Activated CD4-positive, alpha-beta memory T cell treated with anti-CD3 and anti-CD28 coated beads, Interleukin-2, amount 10 ng/mL, durations not matched to agents 7 days and 5 days (primary cell): ENCODE data around the gene PRMT5. TPM values are rescaled to one million over a fixed set of nuclear protein-coding genes. Genes with fewer than 3 reads are reported as not detected.

Source experiments
- CTCF ChIA-PET: fragments of 350-600 bp; sonication (Branson Sonifier 250); formaldehyde crosslinking; loops from one replicate; lab custom pipeline; 2021; ENCODE audit warnings: antibody characterized with exemption, inconsistent platforms; lab: Charles Lee
- POLR2A ChIA-PET: fragments of 350-600 bp; sonication (Branson Sonifier 250); formaldehyde crosslinking; loops from one replicate; lab custom pipeline; 2021; ENCODE audit warnings: antibody characterized with exemption; lab: Charles Lee
- DNase-seq: peaks from one replicate; pipeline ENCODE4 v3.0.0-alpha.2; 2020
- H3K27ac Mint-ChIP-seq: one replicate; pipeline ENCODE4 v1.8.0; 2021; ENCODE audit warnings: mild to moderate bottlenecking, mixed read lengths
- H3K27me3 Mint-ChIP-seq: one replicate; pipeline ENCODE4 v1.8.0; 2021; ENCODE audit warnings: mixed read lengths
- H3K36me3 Mint-ChIP-seq: one replicate; pipeline ENCODE4 v1.8.0; 2021; ENCODE audit warnings: low read depth, mixed read lengths
- H3K4me1 Mint-ChIP-seq: one replicate; pipeline ENCODE4 v1.8.0; 2021; ENCODE audit warnings: mixed read lengths
- H3K4me3 Mint-ChIP-seq: one replicate; pipeline ENCODE4 v1.8.0; 2021; ENCODE audit warnings: mild to moderate bottlenecking, mixed read lengths
- H3K9me3 Mint-ChIP-seq: one replicate; pipeline ENCODE4 v1.8.0; 2021; ENCODE audit warnings: mixed read lengths
- total RNA-seq, 2 experiments: library from RNA; stranded (reverse); gene quantifications; one replicate each; pipeline ENCODE4 v1.2.3, GENCODE V29; 2021

PRMT5 gene
- total RNA-seq, 2 experiments from 2014 or later = 46.3 to 49.8 TPM

- no peaks in the 10 kb centered on the region for H3K9me3 Mint-ChIP-seq
- H3K36me3 Mint-ChIP-seq = peaks cover 15% of the 10 kb centered on the region
- no peak overlapping the region for H3K4me3 Mint-ChIP-seq
- H3K27ac Mint-ChIP-seq = no peak overlapping the region
- H3K27me3 Mint-ChIP-seq = no peaks in the 10 kb centered on the region
- POLR2A ChIA-PET = interaction anchor here (2.0 to 2.1 kb wide), 2 partner anchors 9 to 34 kb away, joined by 5 to 12 read pairs; partner anchors contain the start of gene PRMT5
- CTCF ChIA-PET = interaction anchor here (1.1 to 8.6 kb wide), 6 partner anchors 9 to 339 kb away, joined by 4 to 69 read pairs (median 6); partner anchors contain the start of gene LRP10
- DNase-seq = no peak
- H3K4me1 Mint-ChIP-seq = peaks cover 10% of the 10 kb centered on the region
Measured at GRCh38 chr14:22895402-22895801, 33.8 kb downstream of the PRMT5 start.

DNA sequence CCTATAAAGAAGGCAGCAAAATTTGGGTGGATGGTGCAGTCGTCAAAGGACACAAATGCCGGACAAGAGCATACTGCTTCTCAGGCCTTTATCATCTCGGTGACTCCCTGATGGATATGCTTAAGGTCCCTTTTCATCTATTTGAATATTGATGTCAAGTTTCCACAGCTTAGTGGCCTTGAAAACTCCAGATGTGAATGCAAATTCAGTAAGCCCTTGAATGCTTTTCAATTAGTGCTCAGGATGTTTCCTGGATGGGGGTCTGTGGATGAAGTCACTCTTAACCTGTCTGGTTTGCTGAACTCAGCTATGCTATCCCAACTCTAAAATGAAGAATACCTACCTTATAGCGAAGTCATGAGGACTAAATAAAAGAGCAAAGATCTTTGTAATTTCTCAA, 35.5 kb downstream of the PRMT5 start:
- Mint-ChIP-seq H3K9me3 (no peaks in the 10 kb centered on the region), H3K4me1 (peaks cover 19% of the 10 kb centered on the region), H3K4me3 (no peak overlapping the region), H3K27me3 (no peaks in the 10 kb centered on the region), H3K27ac (no peak overlapping the region), H3K36me3 (peaks cover 14% of the 10 kb centered on the region)
- POLR2A ChIA-PET = interaction anchor here (0.9 to 1.3 kb wide), 2 partner anchors 24 to 64 kb away, joined by 3 read pairs; partner anchors contain the start of gene MRPL52
- CTCF ChIA-PET = no interaction called here
- no peak for DNase-seq

GRCh38 chr14:22892488-22892887, 36.7 kb downstream of the PRMT5 start:
- CTCF ChIA-PET = interaction anchor here (1.5 to 12.1 kb wide), 2 partner anchors 21 to 38 kb away, joined by 4 to 145 read pairs; partner anchors contain the start of gene LRP10
- H3K27me3 Mint-ChIP-seq = no peaks in the 10 kb centered on the region
- H3K27ac Mint-ChIP-seq = no peak overlapping the region
- H3K4me3 Mint-ChIP-seq = no peak overlapping the region
- DNase-seq = no peak
- peaks cover 24% of the 10 kb centered on the region for H3K4me1 Mint-ChIP-seq
- H3K9me3 Mint-ChIP-seq = no peaks in the 10 kb centered on the region
- peaks cover 8% of the 10 kb centered on the region for H3K36me3 Mint-ChIP-seq
- POLR2A ChIA-PET = no interaction called here

DNA sequence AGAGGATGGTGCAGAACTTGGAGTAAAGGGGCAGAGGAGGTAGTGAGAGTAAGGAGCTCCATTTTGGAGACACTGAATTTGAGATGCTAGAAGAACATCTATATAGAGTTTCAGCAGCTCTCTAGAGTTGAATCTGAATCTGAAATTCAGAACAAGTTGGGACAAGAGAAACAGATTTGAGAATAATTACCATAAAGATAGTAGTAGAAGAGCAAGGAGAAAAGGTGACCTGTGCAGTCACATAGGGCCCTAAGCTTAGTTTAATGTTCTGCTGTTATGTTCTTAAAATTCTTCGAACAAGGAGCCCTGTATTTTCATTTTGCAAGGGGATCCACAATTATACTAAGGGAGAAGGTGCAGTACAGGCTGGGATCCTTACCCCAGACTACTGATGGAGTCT, 38.8 kb downstream of the PRMT5 start:
- DNase-seq = no peak
- POLR2A ChIA-PET = interaction anchor here (1.2 to 2.5 kb wide), 3 partner anchors 8 to 28 kb away, joined by 3 to 9 read pairs (median 3); partner anchors contain the start of gene RBM23
- Mint-ChIP-seq H3K36me3 (peaks cover 8% of the 10 kb centered on the region), H3K27me3 (peaks cover 8% of the 10 kb centered on the region), H3K27ac (no peak overlapping the region), H3K9me3 (no peaks in the 10 kb centered on the region), H3K4me3 (no peak overlapping the region), H3K4me1 (peaks cover 39% of the 10 kb centered on the region)
- CTCF ChIA-PET = interaction anchor here (0.9 to 12.1 kb wide), 5 partner anchors 9 to 334 kb away, joined by 3 to 145 read pairs (median 6); partner anchors contain the start of gene LRP10

GRCh38 chr14:22888662-22889061, 40.5 kb downstream of the PRMT5 start:
- peak; percentile 28 for DNase-seq
- Mint-ChIP-seq H3K4me3 (peak overlapping the region; percentile 30), H3K4me1 (peaks cover 44% of the 10 kb centered on the region), H3K9me3 (no peaks in the 10 kb centered on the region), H3K27me3 (peaks cover 16% of the 10 kb centered on the region), H3K27ac (peak overlapping the region; percentile 89), H3K36me3 (peaks cover 5% of the 10 kb centered on the region)
- ChIA-PET POLR2A (interaction anchor here (0.8 to 9.2 kb wide), 8 partner anchors 12 to 333 kb away, joined by 3 to 115 read pairs (median 4); partner anchors contain the start of genes LRP10, MRPL52 and RBM23), CTCF (interaction anchor here (0.6 to 12.1 kb wide), 10 partner anchors 11 to 1918 kb away, joined by 3 to 145 read pairs (median 4); partner anchors contain the start of gene LRP10)

DNA sequence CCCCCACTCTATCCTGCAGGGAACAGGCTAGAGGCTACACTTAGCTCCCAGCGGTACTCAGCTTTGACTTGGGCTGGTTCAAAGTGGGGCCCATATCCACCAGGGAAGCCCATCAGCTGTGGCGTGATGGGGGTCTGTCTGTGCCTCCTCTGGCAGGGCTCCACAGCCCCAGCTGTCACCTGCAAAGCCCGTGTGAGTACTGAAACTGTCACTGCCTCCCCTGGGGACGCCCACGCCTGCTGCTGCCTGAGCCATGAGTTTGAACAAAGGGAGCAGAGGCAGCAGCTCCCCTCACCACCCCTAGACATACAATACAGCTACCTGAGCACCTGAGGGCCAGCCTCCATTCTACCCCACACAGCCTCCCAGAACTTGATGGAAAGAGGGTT, 41.2 kb downstream of the PRMT5 start:
- CTCF ChIA-PET = interaction anchor here (0.8 to 12.1 kb wide), 6 partner anchors 12 to 1048 kb away, joined by 3 to 145 read pairs (median 4); partner anchors contain the start of gene LRP10
- POLR2A ChIA-PET = interaction anchor here (0.8 to 9.2 kb wide), 9 partner anchors 13 to 332 kb away, joined by 3 to 115 read pairs (median 4); partner anchors contain the start of genes LRP10, MRPL52 and RBM23

GRCh38 chr14:22887260-22887989, 41.8 kb downstream of the PRMT5 start:
- peak; percentile 68 for DNase-seq
- Mint-ChIP-seq H3K27me3 (peaks cover 19% of the 10 kb centered on the region), H3K27ac (peak overlapping the region; percentile 89), H3K4me3 (peak overlapping the region; percentile 84), H3K36me3 (peaks cover 5% of the 10 kb centered on the region), H3K4me1 (peaks cover 45% of the 10 kb centered on the region), H3K9me3 (no peaks in the 10 kb centered on the region)
- CTCF ChIA-PET = interaction anchor here (1.0 to 12.1 kb wide), 9 partner anchors 12 to 64 kb away, joined by 4 to 145 read pairs (median 6); partner anchors contain the start of genes LRP10 and RBM23
- POLR2A ChIA-PET = interaction anchor here (0.7 to 9.2 kb wide), 10 partner anchors 9 to 332 kb away, joined by 3 to 115 read pairs (median 6); partner anchors contain the start of genes LRP10, MRPL52 and RBM23

More for the DNA sequence above, 41.2 kb downstream of the PRMT5 start:
- Mint-ChIP-seq H3K9me3 (no peaks in the 10 kb centered on the region), H3K27me3 (peaks cover 19% of the 10 kb centered on the region), H3K27ac (peak overlapping the region; percentile 89), H3K4me1 (peaks cover 45% of the 10 kb centered on the region), H3K36me3 (peaks cover 5% of the 10 kb centered on the region), H3K4me3 (peak overlapping the region; percentile 84)
- no peak for DNase-seq

GRCh38 chr14:22886500-22887259, 42.5 kb downstream of the PRMT5 start:
- peaks cover 44% of the 10 kb centered on the region for H3K4me1 Mint-ChIP-seq
- CTCF ChIA-PET = interaction anchor here (0.6 to 12.1 kb wide), 18 partner anchors 9 to 973 kb away, joined by 3 to 145 read pairs (median 6); partner anchors contain the start of genes HAUS4, LRP10 and RBM23
- no peaks in the 10 kb centered on the region for H3K9me3 Mint-ChIP-seq
- peak overlapping the region; percentile 89 for H3K27ac Mint-ChIP-seq
- peak; percentile 85 for DNase-seq
- POLR2A ChIA-PET = interaction anchor here (0.6 to 9.2 kb wide), 11 partner anchors 8 to 973 kb away, joined by 3 to 115 read pairs (median 4); partner anchors contain the start of genes HAUS4, LRP10, PRMT5 and RBM23
- H3K27me3 Mint-ChIP-seq = peaks cover 23% of the 10 kb centered on the region
- peak overlapping the region; percentile 84 for H3K4me3 Mint-ChIP-seq
- H3K36me3 Mint-ChIP-seq = peaks cover 5% of the 10 kb centered on the region

GRCh38 chr14:22885975-22886374, 43.2 kb downstream of the PRMT5 start:
- CTCF ChIA-PET = interaction anchor here (0.9 to 12.1 kb wide), 18 partner anchors 10 to 972 kb away, joined by 3 to 145 read pairs (median 6); partner anchors contain the start of genes HAUS4, LRP10 and RBM23
- Mint-ChIP-seq H3K36me3 (peaks cover 5% of the 10 kb centered on the region), H3K27me3 (peaks cover 23% of the 10 kb centered on the region)

GRCh38 chr14:22884738-22885523, 44.2 kb downstream of the PRMT5 start:
- H3K27me3 Mint-ChIP-seq = peaks cover 23% of the 10 kb centered on the region
- H3K36me3 Mint-ChIP-seq = peaks cover 1% of the 10 kb centered on the region
- CTCF ChIA-PET = interaction anchor here (0.7 to 12.1 kb wide), 12 partner anchors 9 to 62 kb away, joined by 3 to 145 read pairs (median 5); partner anchors contain the start of genes LRP10 and RBM23
- no peak overlapping the region for H3K27ac Mint-ChIP-seq
- no peaks in the 10 kb centered on the region for H3K9me3 Mint-ChIP-seq
- H3K4me1 Mint-ChIP-seq = peaks cover 39% of the 10 kb centered on the region
- DNase-seq = no peak
- H3K4me3 Mint-ChIP-seq = peak overlapping the region; percentile 22
- POLR2A ChIA-PET = interaction anchor here (0.5 to 9.2 kb wide), 6 partner anchors 11 to 72 kb away, joined by 3 to 115 read pairs (median 5); partner anchors contain the start of genes HAUS4, LRP10 and PRMT5

More at GRCh38 chr14:22885975-22886374, 43.2 kb downstream of the PRMT5 start:
- peak overlapping the region; percentile 28 for H3K27ac Mint-ChIP-seq
- peaks cover 44% of the 10 kb centered on the region for H3K4me1 Mint-ChIP-seq
- peak overlapping the region; percentile 84 for H3K4me3 Mint-ChIP-seq
- POLR2A ChIA-PET = interaction anchor here (0.6 to 9.2 kb wide), 8 partner anchors 10 to 71 kb away, joined by 3 to 115 read pairs (median 6); partner anchors contain the start of genes HAUS4, LRP10, PRMT5 and RBM23
- H3K9me3 Mint-ChIP-seq = no peaks in the 10 kb centered on the region
- no peak for DNase-seq
